ENCODE measurements around the gene IRAK4. TPM values are rescaled to one million over a fixed set of nuclear protein-coding genes. Genes with fewer than 3 reads are reported as not detected.
A peak's percentile ranks its signal among the peaks of the same experiment; 100 is the strongest.

IRAK4 gene
- total and polyA plus RNA-seq, 5 donors: 4.8 to 12.9 (median 8.7) TPM

DNA sequence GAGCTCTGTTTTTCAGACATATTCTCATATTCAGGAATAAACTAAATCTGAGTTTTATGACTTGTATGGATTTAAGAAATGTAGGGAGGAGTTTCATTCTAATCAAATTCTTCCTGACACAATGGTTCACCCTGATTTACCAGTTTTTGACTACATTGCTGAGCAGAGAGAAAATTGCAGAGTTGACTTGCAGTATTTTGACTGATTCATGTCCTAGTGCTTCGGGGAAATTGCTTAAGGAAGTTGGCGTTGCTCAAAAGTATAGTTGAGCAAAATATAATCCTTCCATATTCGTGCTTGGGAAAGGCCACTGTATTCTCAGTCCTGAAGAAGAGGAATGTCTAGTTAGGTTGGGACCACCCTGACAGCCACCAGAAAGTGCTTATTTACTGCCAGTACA lies 48.6 kb downstream of the IRAK4 start:
- ATAC-seq (no peak), DNase-seq (no peak)
- H3K27ac ChIP-seq (ENCODE audit: low read length): no peak overlapping the region
- 83% methylated on average over 3 of the region's 3 CpGs for WGBS
- H3K9me3 ChIP-seq (ENCODE audit: control insufficient read depth, low read length): no peaks in the 10 kb centered on the region
- H3K27me3 ChIP-seq (ENCODE audit: control insufficient read depth, insufficient read depth): no peaks in the 10 kb centered on the region
- H3K4me3 ChIP-seq (ENCODE audit: low read length): no peak overlapping the region
- no peaks in the 10 kb centered on the region for H3K4me1 ChIP-seq (ENCODE audit: control insufficient read depth, insufficient read depth, low read length)
- intact Hi-C loops (cut with DNase I): loop anchor here in 2 of 4 donors (10.0 kb wide), 1 partner anchor 67 kb away; no protein-coding TSS in a partner anchor

- no peak for ATAC-seq
- H3K27ac ChIP-seq (ENCODE audit: low read length): no peak overlapping the region
- H3K4me3 ChIP-seq (ENCODE audit: low read length): no peak overlapping the region
- H3K9me3 ChIP-seq (ENCODE audit: control insufficient read depth, low read length): no peaks in the 10 kb centered on the region
- intact Hi-C loops (cut with DNase I): no loop called here
- H3K4me1 ChIP-seq (ENCODE audit: control insufficient read depth, insufficient read depth, low read length): no peaks in the 10 kb centered on the region
- no peak for DNase-seq
- WGBS: 87% methylated on average over 2 of the region's 2 CpGs
- no peaks in the 10 kb centered on the region for H3K27me3 ChIP-seq (ENCODE audit: control insufficient read depth, insufficient read depth)
Observed at GRCh38 chr12:43812057-43812456, 53.3 kb downstream of the IRAK4 start.

DNA sequence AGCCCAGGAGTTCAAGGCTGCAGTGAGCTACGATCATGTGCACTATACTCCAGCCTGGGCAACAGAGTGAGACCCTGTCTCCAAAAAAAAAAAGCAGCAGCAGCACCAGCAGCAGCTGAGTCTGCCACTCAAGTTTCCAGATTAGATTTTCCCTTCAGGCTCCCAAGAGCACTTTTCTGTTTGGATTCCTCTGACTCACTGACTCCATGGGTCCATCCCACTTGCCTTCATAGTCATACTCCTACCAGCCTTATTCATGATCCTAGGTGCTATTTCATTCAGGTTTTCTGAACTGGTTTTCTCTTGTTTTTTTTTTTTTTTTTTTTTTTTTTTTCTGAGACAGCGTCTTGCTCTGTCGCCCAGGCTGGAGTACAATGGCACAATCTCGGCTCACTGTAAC lies 54.2 kb downstream of the IRAK4 start:
- intact Hi-C loops (cut with DNase I): no loop called here

DNA sequence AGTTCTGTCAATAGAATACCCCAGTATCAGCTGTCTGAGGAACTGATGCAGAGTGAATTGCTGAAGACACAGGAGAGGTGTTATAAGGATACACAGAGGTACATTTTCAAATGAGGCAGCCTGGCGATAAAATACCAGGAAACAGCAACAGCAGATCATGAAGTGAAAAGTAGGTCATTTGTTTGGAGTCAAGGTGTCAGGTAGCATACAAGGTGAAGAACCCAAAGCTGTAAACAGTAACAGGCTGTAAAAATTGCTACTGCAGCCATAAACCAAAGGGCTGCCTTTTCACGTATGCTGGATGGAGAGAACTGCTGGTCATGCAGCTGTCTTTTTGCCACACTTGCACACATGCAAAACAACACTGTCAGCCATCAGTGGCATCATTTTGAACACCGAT lies 56.7 kb downstream of the IRAK4 start:
- H3K4me1 ChIP-seq (ENCODE audit: control insufficient read depth, insufficient read depth, low read length): no peaks in the 10 kb centered on the region
- no peaks in the 10 kb centered on the region for H3K27me3 ChIP-seq (ENCODE audit: control insufficient read depth, insufficient read depth)
- WGBS: 79% methylated on average over 3 of the region's 3 CpGs
- no peaks in the 10 kb centered on the region for H3K9me3 ChIP-seq (ENCODE audit: control insufficient read depth, low read length)
- intact Hi-C loops (cut with DNase I): no loop called here
- H3K27ac ChIP-seq (ENCODE audit: low read length): no peak overlapping the region
- no peak overlapping the region for H3K4me3 ChIP-seq (ENCODE audit: low read length)
- ATAC-seq: no peak
- DNase-seq: no peak

More for the DNA sequence above, 54.2 kb downstream of the IRAK4 start:
- Histone ChIP-seq H3K27ac (ENCODE audit: low read length) (no peak overlapping the region), H3K4me1 (ENCODE audit: control insufficient read depth, insufficient read depth, low read length) (no peaks in the 10 kb centered on the region), H3K9me3 (ENCODE audit: control insufficient read depth, low read length) (no peaks in the 10 kb centered on the region), H3K4me3 (ENCODE audit: low read length) (no peak overlapping the region), H3K27me3 (ENCODE audit: control insufficient read depth, insufficient read depth) (no peaks in the 10 kb centered on the region)
- WGBS: 95% methylated on average over 4 of the region's 4 CpGs
- ATAC-seq: no peak
- no peak for DNase-seq

DNA sequence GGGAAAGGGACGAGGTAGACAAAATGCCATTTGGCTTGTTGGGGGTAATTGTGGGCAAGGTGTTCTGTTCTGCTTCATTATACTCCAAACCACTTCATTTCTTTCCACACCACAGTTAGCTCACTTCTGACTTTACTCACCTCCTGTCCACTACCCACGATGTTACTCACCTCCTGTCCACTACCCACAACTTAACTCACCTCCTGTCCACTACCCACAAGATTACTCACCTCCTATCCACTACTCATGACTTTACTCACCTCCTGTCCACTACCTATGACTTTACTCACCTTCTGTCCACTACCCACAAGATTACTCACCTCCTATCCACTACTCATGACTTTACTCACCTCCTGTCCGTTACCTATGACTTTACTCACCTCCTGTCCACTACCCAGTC lies 57.4 kb downstream of the IRAK4 start:
- no peak for ATAC-seq
- no peak overlapping the region for H3K4me3 ChIP-seq (ENCODE audit: low read length)

GRCh38 chr12:43824207-43824775 lies 65.5 kb downstream of the IRAK4 start:
- no peak for DNase-seq
- Histone ChIP-seq H3K27me3 (ENCODE audit: control insufficient read depth, insufficient read depth) (no peaks in the 10 kb centered on the region), H3K4me1 (ENCODE audit: control insufficient read depth, insufficient read depth, low read length) (no peaks in the 10 kb centered on the region), H3K9me3 (ENCODE audit: control insufficient read depth, low read length) (no peaks in the 10 kb centered on the region), H3K27ac (ENCODE audit: low read length) (no peak overlapping the region), H3K4me3 (ENCODE audit: low read length) (no peak overlapping the region)
- ATAC-seq: no peak
- intact Hi-C loops (cut with DNase I): no loop called here
- 85% methylated on average over 8 of the region's 8 CpGs for WGBS

More for the DNA sequence above, 57.4 kb downstream of the IRAK4 start:
- no peaks in the 10 kb centered on the region for H3K4me1 ChIP-seq (ENCODE audit: control insufficient read depth, insufficient read depth, low read length)
- no peaks in the 10 kb centered on the region for H3K27me3 ChIP-seq (ENCODE audit: control insufficient read depth, insufficient read depth)
- no peaks in the 10 kb centered on the region for H3K9me3 ChIP-seq (ENCODE audit: control insufficient read depth, low read length)
- intact Hi-C loops (cut with DNase I): no loop called here
- DNase-seq: no peak
- H3K27ac ChIP-seq (ENCODE audit: low read length): no peak overlapping the region
- 83% methylated on average over 3 of the region's 3 CpGs for whole genome bisulfite sequencing

DNA sequence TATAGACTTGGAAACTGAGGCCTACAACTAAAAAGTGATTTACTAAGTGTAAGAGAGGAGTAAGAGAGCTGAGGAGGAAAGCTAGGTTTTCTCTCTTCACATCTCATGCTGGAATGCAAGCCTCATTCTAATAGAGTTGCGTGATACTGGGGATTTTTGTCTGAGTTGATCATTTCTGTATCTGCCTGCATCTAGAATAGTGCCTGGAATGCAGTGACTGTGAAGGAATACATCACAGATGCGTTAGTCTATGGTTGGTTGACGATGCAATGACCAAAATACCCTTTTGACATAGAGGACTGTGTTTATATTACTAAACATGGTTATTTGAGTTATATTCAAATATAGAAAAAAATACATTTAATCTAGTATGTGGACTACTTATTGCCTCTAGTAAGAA lies 67.9 kb downstream of the IRAK4 start:
- WGBS: 94% methylated on average over 3 of the region's 3 CpGs
- DNase-seq (no peak), ATAC-seq (no peak)
- Histone ChIP-seq H3K9me3 (ENCODE audit: control insufficient read depth, low read length) (no peaks in the 10 kb centered on the region), H3K4me1 (ENCODE audit: control insufficient read depth, insufficient read depth, low read length) (no peaks in the 10 kb centered on the region), H3K27me3 (ENCODE audit: control insufficient read depth, insufficient read depth) (no peaks in the 10 kb centered on the region), H3K4me3 (ENCODE audit: low read length) (no peak overlapping the region), H3K27ac (ENCODE audit: low read length) (no peak overlapping the region)
- intact Hi-C loops (cut with DNase I): no loop called here

DNA sequence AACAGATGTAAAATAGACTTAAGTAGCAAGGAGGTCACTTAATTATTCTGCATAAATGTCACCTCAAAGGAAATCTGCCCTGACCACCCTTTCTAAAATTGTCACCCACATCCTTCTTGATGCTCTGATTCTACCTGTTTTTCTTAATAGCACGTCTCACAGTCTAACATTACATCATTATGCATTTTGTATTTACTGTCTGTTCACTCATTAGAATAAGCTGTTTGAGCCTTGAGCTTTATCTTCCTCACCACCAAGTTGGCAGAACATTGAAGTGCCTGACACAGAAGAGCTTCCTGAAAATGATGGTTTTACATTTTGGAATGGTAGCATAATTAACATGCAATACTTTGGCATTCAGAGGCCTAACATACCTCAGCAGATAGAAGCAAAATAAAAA lies 68.3 kb downstream of the IRAK4 start:
- no peaks in the 10 kb centered on the region for H3K27me3 ChIP-seq (ENCODE audit: control insufficient read depth, insufficient read depth)
- WGBS: 80% methylated on average over 1 of the region's 1 CpG
- no peak overlapping the region for H3K4me3 ChIP-seq (ENCODE audit: low read length)
- H3K9me3 ChIP-seq (ENCODE audit: control insufficient read depth, low read length): no peaks in the 10 kb centered on the region
- no peak overlapping the region for H3K27ac ChIP-seq (ENCODE audit: low read length)
- ATAC-seq: no peak
- intact Hi-C loops (cut with DNase I): no loop called here
- H3K4me1 ChIP-seq (ENCODE audit: control insufficient read depth, insufficient read depth, low read length): no peaks in the 10 kb centered on the region
- DNase-seq: no peak

GRCh38 chr12:43832463-43833168 lies 73.9 kb downstream of the IRAK4 start:
- no peak for ATAC-seq

GRCh38 chr12:43835264-43835655 lies 76.5 kb downstream of the IRAK4 start:
- DNase-seq (no peak), ATAC-seq (no peak)
- no peaks in the 10 kb centered on the region for H3K9me3 ChIP-seq (ENCODE audit: control insufficient read depth, low read length)
- intact Hi-C loops (cut with DNase I): no loop called here
- H3K4me3 ChIP-seq (ENCODE audit: low read length): peak overlapping the region; percentile 78
- H3K27ac ChIP-seq (ENCODE audit: low read length): peak overlapping the region; percentile 98
- H3K27me3 ChIP-seq (ENCODE audit: control insufficient read depth, insufficient read depth): no peaks in the 10 kb centered on the region
- no peaks in the 10 kb centered on the region for H3K4me1 ChIP-seq (ENCODE audit: control insufficient read depth, insufficient read depth, low read length)
- WGBS: 42% methylated on average over 6 of the region's 6 CpGs

More at GRCh38 chr12:43832463-43833168, 73.9 kb downstream of the IRAK4 start:
- DNase-seq: no peak
- 71% methylated on average over 4 of the region's 4 CpGs for WGBS
- H3K27me3 ChIP-seq (ENCODE audit: control insufficient read depth, insufficient read depth): no peaks in the 10 kb centered on the region
- H3K9me3 ChIP-seq (ENCODE audit: control insufficient read depth, low read length): no peaks in the 10 kb centered on the region
- H3K4me1 ChIP-seq (ENCODE audit: control insufficient read depth, insufficient read depth, low read length): no peaks in the 10 kb centered on the region
- intact Hi-C loops (cut with DNase I): no loop called here
- H3K4me3 ChIP-seq (ENCODE audit: low read length): no peak overlapping the region
- no peak overlapping the region for H3K27ac ChIP-seq (ENCODE audit: low read length)

GRCh38 chr12:43835656-43836474 lies 77.1 kb downstream of the IRAK4 start, which contains the start of gene TMEM117:
TSS of gene TMEM117 (plus strand) at chr12:43836081.
- Histone ChIP-seq H3K27me3 (ENCODE audit: control insufficient read depth, insufficient read depth) (no peaks in the 10 kb centered on the region), H3K9me3 (ENCODE audit: control insufficient read depth, low read length) (no peaks in the 10 kb centered on the region), H3K4me3 (ENCODE audit: low read length) (peak within 1 kb of the TSS; percentile 78), H3K4me1 (ENCODE audit: control insufficient read depth, insufficient read depth, low read length) (no peaks in the 10 kb centered on the region), H3K27ac (ENCODE audit: low read length) (peak within 1 kb of the TSS; percentile 98)
- intact Hi-C loops (cut with DNase I): no loop called here
- WGBS: under 1% methylated on average over 103 of the region's 103 CpGs
- DNase-seq: peak; percentile 87 to 95 (median 94)
- ATAC-seq: peak; percentile 96 to 97

Measured in right cardiac atrium (tissue), 5 donors.